Airway epithelial cell (primary cell): ENCODE results near the gene DGKG. TPM values are rescaled to one million over a fixed set of nuclear protein-coding genes. Genes with fewer than 3 reads are reported as not detected.

Experiments
- total RNA-seq: library from RNA; depleted of rRNA; stranded (reverse); fragments of >200 nt; gene quantifications from 2 replicates; pipeline ENCODE4 v1.2.3, GENCODE V29; 2015

DGKG gene
- under 0.01 TPM in 1 of 2 replicates, not detected in the other for total RNA-seq

DNA sequence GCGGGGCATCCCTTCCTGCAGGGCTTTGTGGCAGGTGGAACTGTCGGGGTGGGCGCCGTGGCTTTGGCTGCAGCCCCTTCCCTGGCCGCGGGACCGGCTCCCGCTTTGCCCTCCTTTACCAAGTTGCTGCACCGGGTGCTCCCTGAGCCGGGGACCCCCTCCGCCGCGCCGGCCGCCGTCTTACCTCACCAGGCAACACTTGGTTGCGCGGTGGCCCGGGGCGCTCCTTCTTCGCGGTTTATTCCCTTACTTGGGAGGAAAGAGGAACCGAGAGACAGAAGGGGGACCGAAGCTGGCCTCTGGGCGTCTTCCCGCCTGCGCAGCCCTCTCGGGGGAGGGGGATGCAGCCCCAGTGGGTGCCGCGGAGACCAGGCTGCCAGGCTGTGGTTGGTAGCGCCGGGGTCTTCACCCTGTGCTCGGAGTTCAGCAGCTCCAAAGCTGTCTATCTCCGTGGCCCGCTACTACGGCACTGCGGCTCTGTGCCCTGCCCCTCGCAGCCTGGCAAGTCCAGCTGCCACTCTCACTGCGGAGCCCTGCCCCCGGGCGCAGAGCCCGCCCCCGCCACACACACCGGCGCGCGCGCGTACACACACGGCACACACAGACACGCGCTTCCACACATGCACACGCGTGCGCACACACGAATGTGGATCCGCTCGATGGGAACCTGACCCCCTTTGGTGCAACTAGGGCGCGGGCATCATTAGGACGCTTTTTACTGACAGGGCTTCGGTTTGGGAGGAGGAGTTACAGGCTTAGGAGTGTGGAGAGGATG is at the start of gene DGKG:
DGKG (minus strand) TSS at position 473 of the 775 bp plus-strand sequence. CDS start 41,775 bp downstream, outside the sequence.

DNA sequence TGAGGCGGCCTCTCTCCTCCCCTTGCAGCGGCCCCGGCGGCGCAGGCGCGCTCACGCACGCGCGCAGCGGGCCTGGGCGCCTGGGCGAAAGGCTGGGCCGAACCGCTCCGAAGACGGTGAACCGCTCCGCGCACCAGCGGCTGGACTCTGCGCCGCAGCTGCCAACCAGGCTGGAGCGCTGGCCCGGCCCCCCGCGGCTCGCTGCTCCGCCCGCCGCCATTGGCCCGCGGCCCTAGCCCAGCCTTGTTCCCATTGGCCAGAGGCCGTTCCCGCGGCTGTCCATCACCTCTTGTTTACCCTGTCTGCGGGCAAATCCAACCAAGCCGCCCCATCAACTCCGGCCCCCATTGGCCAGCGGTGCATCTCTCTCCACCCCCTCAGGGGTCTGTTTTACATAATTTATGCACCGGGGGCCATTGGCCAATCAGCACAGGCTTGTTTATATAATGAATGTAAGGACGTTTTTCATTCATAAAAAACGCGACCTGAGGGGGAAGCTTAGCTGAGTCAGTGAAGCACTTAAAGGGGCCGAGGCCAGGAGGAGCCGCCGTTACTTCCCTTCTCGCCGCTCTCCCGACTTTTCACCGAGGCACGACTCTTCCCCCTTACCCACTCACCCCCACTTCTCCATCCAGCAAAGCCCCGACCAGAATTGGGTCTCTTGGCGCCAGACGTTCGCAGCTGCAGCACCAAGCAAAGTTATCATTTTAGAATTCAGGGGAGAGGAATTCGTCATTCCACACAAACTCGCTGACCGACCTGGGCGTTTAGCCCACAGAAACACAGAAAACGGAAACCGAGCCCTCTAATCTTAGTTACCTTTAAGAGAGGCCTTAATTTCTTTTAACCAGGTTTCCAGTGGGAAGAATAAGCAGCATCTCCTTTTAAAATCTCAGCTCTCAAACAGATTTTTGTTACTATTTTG is 252.8 kb downstream of the DGKG start, which contains the start of gene ETV5:
ETV5 (minus strand) TSS at position 149 of the 925 bp plus-strand sequence. CDS start 3,221 bp downstream, outside the sequence.

Other genes starting within 250 kb of the DGKG start
- gene CRYGS, start 182.1 kb upstream of the DGKG start, total RNA-seq = 0.23 and 0.99 TPM in 2 replicates
- gene TBCCD1, start 205.1 kb upstream of the DGKG start, total RNA-seq = 9.1 and 9.7 TPM in 2 replicates
- gene DNAJB11, start 208.5 kb upstream of the DGKG start, total RNA-seq = 53.7 and 73.5 TPM in 2 replicates